Measurements from ENCODE around the gene PPFIA4. TPM values are rescaled to one million over a fixed set of nuclear protein-coding genes. Genes with fewer than 3 reads are reported as not detected.

PPFIA4 gene
- total and polyA plus RNA-seq, 2 donors (not counting 3 experiments of a cell fraction or from before 2014, with no cell fraction given) = 0.17 to 0.22 TPM

DNA sequence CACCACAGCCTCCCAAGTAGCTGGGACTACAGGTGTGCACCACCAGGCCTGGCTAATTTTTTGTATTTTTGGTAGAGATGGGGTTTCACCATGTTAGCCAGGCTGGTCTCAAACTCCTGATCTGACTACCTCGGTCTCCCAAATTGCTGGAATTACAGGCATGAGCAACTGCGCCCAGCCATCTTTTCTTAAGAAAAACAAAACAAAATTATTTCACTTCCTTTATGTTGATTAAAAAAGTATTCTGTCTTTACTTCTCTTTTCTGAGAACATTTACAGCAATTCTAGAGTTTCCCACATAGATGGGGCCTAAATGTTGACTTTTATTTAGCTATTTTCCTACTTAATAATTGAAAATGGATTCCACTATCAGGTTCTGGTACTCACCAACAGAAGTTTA lies 36.4 kb upstream of the PPFIA4 start:
- Histone ChIP-seq H3K79me2 (ENCODE audit: control insufficient read depth, insufficient read depth, low read length) (no peaks in the 10 kb centered on the region), H4K20me1 (replicated peaks; ENCODE audit: control insufficient read depth, extremely low read depth, insufficient read depth, low read length) (no peaks in the 10 kb centered on the region), H3K4me2 (ENCODE audit: insufficient read depth, low read length) (no peak overlapping the region), H2AFZ (ENCODE audit: low read depth, low read length) (no peak overlapping the region), H3K27me3 (ENCODE audit: control insufficient read depth in 2 of 2, insufficient read depth in 2 of 2, low read length in 2 of 2) (peaks cover 9 to 31% of the 10 kb centered on the region in 2 experiments), H3K9ac (replicated peaks; ENCODE audit: extremely low read depth, insufficient read depth, low read length) (no peak overlapping the region), H3K4me1 (ENCODE audit: control insufficient read depth, extremely low read depth, insufficient read depth, low read length) (peaks cover 4% of the 10 kb centered on the region), H3K9me3 (replicated peaks; ENCODE audit: control insufficient read depth, insufficient read depth, low read length) (no peaks in the 10 kb centered on the region), H3K4me3 (replicated peaks in 1 of 3; ENCODE audit: insufficient read depth in 1 of 3, low read depth in 1 of 3, low read length in 3 of 3) (no peak overlapping the region), H3K27ac (ENCODE audit: insufficient read depth, low read depth, low read length) (no peak overlapping the region), H3K36me3 (ENCODE audit: control insufficient read depth in 2 of 2, extremely low read depth in 1 of 2, insufficient read depth in 2 of 2, low read length in 2 of 2) (no peaks in the 10 kb centered on the region), H3K9me1 (replicated peaks; ENCODE audit: control insufficient read depth, extremely low read depth, insufficient read depth, low read length) (no peaks in the 10 kb centered on the region)
- no peak for DNase-seq (ENCODE audit: low read depth, low spot score)
- no peak for TF ChIP-seq EZH2 (IDR thresholded peaks at IDR 0.05; ENCODE audit: borderline replicate concordance, low read depth, low read length, severe bottlenecking)
- TF ChIP-seq, protein P1, sequence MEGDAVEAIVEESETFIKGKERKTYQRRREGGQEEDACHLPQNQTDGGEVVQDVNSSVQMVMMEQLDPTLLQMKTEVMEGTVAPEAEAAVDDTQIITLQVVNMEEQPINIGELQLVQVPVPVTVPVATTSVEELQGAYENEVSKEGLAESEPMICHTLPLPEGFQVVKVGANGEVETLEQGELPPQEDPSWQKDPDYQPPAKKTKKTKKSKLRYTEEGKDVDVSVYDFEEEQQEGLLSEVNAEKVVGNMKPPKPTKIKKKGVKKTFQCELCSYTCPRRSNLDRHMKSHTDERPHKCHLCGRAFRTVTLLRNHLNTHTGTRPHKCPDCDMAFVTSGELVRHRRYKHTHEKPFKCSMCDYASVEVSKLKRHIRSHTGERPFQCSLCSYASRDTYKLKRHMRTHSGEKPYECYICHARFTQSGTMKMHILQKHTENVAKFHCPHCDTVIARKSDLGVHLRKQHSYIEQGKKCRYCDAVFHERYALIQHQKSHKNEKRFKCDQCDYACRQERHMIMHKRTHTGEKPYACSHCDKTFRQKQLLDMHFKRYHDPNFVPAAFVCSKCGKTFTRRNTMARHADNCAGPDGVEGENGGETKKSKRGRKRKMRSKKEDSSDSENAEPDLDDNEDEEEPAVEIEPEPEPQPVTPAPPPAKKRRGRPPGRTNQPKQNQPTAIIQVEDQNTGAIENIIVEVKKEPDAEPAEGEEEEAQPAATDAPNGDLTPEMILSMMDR (IDR thresholded peaks at IDR 0.05; ENCODE audit: extremely low read depth in 1 of 2, insufficient read depth in 1 of 2, low read depth in 1 of 2, low read length in 2 of 2) = no peak
- TF ChIP-seq POLR2AphosphoS5 (IDR thresholded peaks at IDR 0.05; ENCODE audit: insufficient read depth, low read depth, low read length) = no peak
- no peak for TF ChIP-seq MYC (IDR thresholded peaks at IDR 0.05; ENCODE audit: low read depth, low read length)
- TF ChIP-seq FOS (IDR thresholded peaks at IDR 0.05; ENCODE audit: borderline replicate concordance, insufficient read depth, low read length) = no peak
- no peak for TF ChIP-seq JUN (IDR thresholded peaks at IDR 0.05; ENCODE audit: borderline replicate concordance, insufficient read depth, insufficient read length, low read depth)
- TF ChIP-seq, protein P2, sequence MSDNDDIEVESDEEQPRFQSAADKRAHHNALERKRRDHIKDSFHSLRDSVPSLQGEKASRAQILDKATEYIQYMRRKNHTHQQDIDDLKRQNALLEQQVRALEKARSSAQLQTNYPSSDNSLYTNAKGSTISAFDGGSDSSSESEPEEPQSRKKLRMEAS (IDR thresholded peaks at IDR 0.05; ENCODE audit: insufficient read depth, insufficient read length) = no peak
- TF ChIP-seq GATA2 (IDR thresholded peaks at IDR 0.05; ENCODE audit: insufficient read depth, insufficient read length, low read depth, low read length) = no peak
- TF ChIP-seq POLR2A (IDR thresholded peaks at IDR 0.05; ENCODE audit: low read depth, low read length) = no peak
- BruUV-seq (replicated peaks) = no TSS peak
- no peak for FAIRE-seq
- ChIA-PET POLR2A (no interaction called here), CTCF (interaction anchor here (1.6 to 1.8 kb wide), 2 partner anchors 9 kb away, joined by 4 to 9 read pairs; no protein-coding TSS in a partner anchor)
- intact Hi-C loops (cut with micrococcal nuclease) = loop anchor here (10.0 kb wide), 1 partner anchor 105 kb away; the partner anchor contains the start of gene RABIF
- dilution Hi-C loops (cut with MboI; ENCODE audit: extremely low pct_ligation_motif_present, low sequenced_read_pairs) = no loop called here

Measured in endothelial cell of umbilical vein (primary cell).